IMR-90 (cell line): ENCODE results near the gene MSI2. TPM values are rescaled to one million over a fixed set of nuclear protein-coding genes. Genes with fewer than 3 reads are reported as not detected.

Source experiments
- ATAC-seq: fragments of 200-7000 bp; cut with Tn5 transposase; 2 replicates; pipeline ENCODE4 v1.9.1; 2020; ENCODE audit warnings: low read depth, mild to moderate bottlenecking, moderate library complexity
- BruUV-seq: library from RNA; stranded (reverse); fragments of 400-500 nt; replicated peaks from 2 replicates; lab custom pipeline; 2021; lab: Mats Ljungman, UMichigan
- CTCF ChIA-PET: fragments of 300-600 bp; formaldehyde crosslinking; extraction: SDS; loops from one replicate; lab custom pipeline; 2021; ENCODE audit warnings: antibody characterized with exemption; lab: Yijun Ruan, JAX
- POLR2A ChIA-PET: fragments of 300-600 bp; sonication (Branson Sonifier 250); formaldehyde crosslinking; loops from one replicate; lab custom pipeline; 2022; ENCODE audit warnings: antibody characterized with exemption; ENCODE audit not compliant: unreplicated experiment; lab: Charles Lee
- DNase-seq: peaks from one replicate; pipeline ENCODE4 v3.0.0; 2013
- H2AFZ ChIP-seq: replicated peaks from 2 replicates; pipeline ENCODE3; 2013; ENCODE audit warnings: low read length, mild to moderate bottlenecking; ENCODE audit not compliant: poor library complexity
- H2AK5ac ChIP-seq: 2 replicates; pipeline ENCODE4 v1.6.1; 2013; ENCODE audit warnings: low read depth, low read length, inconsistent platforms
- H2AK9ac ChIP-seq: replicated peaks from 2 replicates; pipeline ENCODE3; 2013; ENCODE audit warnings: mild to moderate bottlenecking, low read depth, low read length, moderate library complexity; ENCODE audit not compliant: poor library complexity
- H2BK120ac ChIP-seq: 2 replicates; pipeline ENCODE4 v1.6.1; 2013; ENCODE audit warnings: low read depth, low read length, inconsistent platforms
- H2BK15ac ChIP-seq: 3 replicates; pipeline ENCODE4 v1.6.1; 2013; ENCODE audit warnings: low read depth, low read length, inconsistent platforms
- H2BK20ac ChIP-seq: 2 replicates; pipeline ENCODE4 v1.6.1; 2013; ENCODE audit warnings: low read depth, mild to moderate bottlenecking, inconsistent platforms, low read length, moderate library complexity
- H2BK5ac ChIP-seq: 2 replicates; pipeline ENCODE4 v1.6.1; 2013; ENCODE audit warnings: mild to moderate bottlenecking, low read depth, low read length, inconsistent platforms; ENCODE audit not compliant: poor library complexity, severe bottlenecking
- H3K14ac ChIP-seq: replicated peaks from 2 replicates; pipeline ENCODE4 v1.6.1; 2013; ENCODE audit warnings: low read depth, low read length, inconsistent platforms
- H3K18ac ChIP-seq: 2 replicates; pipeline ENCODE4 v1.6.1; 2013; ENCODE audit warnings: low read depth, low read length, control low read depth
- H3K23ac ChIP-seq: 2 replicates; pipeline ENCODE4 v1.6.1; 2013; ENCODE audit warnings: low read depth, low read length, inconsistent platforms
- H3K27ac ChIP-seq: 2 replicates; pipeline ENCODE4 v1.5.1; 2013; ENCODE audit warnings: mild to moderate bottlenecking, control low read depth, low read length; ENCODE audit not compliant: insufficient read depth
- H3K27me3 ChIP-seq: 2 replicates; pipeline ENCODE4 v1.6.1; 2013; ENCODE audit warnings: low read length; ENCODE audit not compliant: control insufficient read depth, insufficient read depth
- H3K36me3 ChIP-seq: 2 replicates; pipeline ENCODE4 v1.6.1; 2013; ENCODE audit warnings: low read length, mixed read lengths; ENCODE audit not compliant: control insufficient read depth, insufficient read depth
- H3K4ac ChIP-seq: 2 replicates; pipeline ENCODE4 v1.6.1; 2013; ENCODE audit warnings: low read depth, low read length, inconsistent platforms
- H3K4me1 ChIP-seq: 2 replicates; pipeline ENCODE4 v1.6.1; 2013; ENCODE audit warnings: low read length, mixed read lengths; ENCODE audit not compliant: control insufficient read depth, insufficient read depth
- H3K4me2 ChIP-seq: 2 replicates; pipeline ENCODE4 v1.6.1; 2013; ENCODE audit warnings: low read depth, mild to moderate bottlenecking, control low read depth, low read length, moderate library complexity
- H3K4me3 ChIP-seq: 2 replicates; pipeline ENCODE4 v1.5.1; 2013; ENCODE audit warnings: low read depth, mild to moderate bottlenecking, control low read depth, low read length, moderate library complexity; ENCODE audit not compliant: insufficient read depth
- H3K56ac ChIP-seq: 2 replicates; pipeline ENCODE4 v1.6.1; 2013; ENCODE audit warnings: low read length, inconsistent platforms; ENCODE audit not compliant: insufficient read depth; ENCODE audit errors: extremely low read depth
- H3K79me1 ChIP-seq, 2 experiments: 2 replicates each; pipeline ENCODE4 v1.6.1; 2013; ENCODE audit warnings: low read length in 2 of 2, inconsistent platforms in 1 of 2, low read depth in 1 of 2
- H3K9ac ChIP-seq: 2 replicates; pipeline ENCODE4 v1.6.1; 2013; ENCODE audit warnings: low read depth, low read length, control low read depth
- H3K9me1 ChIP-seq: 2 replicates; pipeline ENCODE4 v1.6.1; 2013; ENCODE audit warnings: low read length, inconsistent platforms; ENCODE audit not compliant: insufficient read depth
- H3K9me3 ChIP-seq: 2 replicates; pipeline ENCODE4 v1.6.1; 2013; ENCODE audit warnings: low read length; ENCODE audit not compliant: control insufficient read depth, insufficient read depth
- H4K20me1 ChIP-seq: 2 replicates; pipeline ENCODE4 v1.6.1; 2013; ENCODE audit warnings: low read length, inconsistent platforms; ENCODE audit not compliant: insufficient read depth
- H4K5ac ChIP-seq: 2 replicates; pipeline ENCODE4 v1.6.1; 2013; ENCODE audit warnings: mild to moderate bottlenecking, low read depth, low read length, control low read depth
- H4K8ac ChIP-seq, 2 experiments: 2 replicates each; pipeline ENCODE4 v1.6.1; 2013; ENCODE audit warnings: low read depth in 2 of 2, low read length in 2 of 2, control low read depth in 1 of 2, inconsistent platforms in 1 of 2
- H4K91ac ChIP-seq: 2 replicates; pipeline ENCODE4 v1.6.1; 2013; ENCODE audit warnings: low read depth, low read length, inconsistent platforms; ENCODE audit not compliant: insufficient read depth
- MAZ ChIP-seq: IDR thresholded peaks from 2 replicates; pipeline ENCODE4 v1.6.1; 2012; ENCODE audit warnings: low read depth, mild to moderate bottlenecking, low read length, improper control_type of control experiment, moderate library complexity, borderline replicate concordance
- WGBS, 2 experiments: methylation state at CpG; one replicate each; pipeline versions ENCODE4 v1.1.5 to v1.1.7; 2013; ENCODE audit warnings: missing lambda C conversion rate in 2 of 2; ENCODE audit not compliant: insufficient read length in 1 of 2; ENCODE audit errors: extremely low coverage in 2 of 2; 5-methylcytosine and 5-hydroxymethylcytosine counted together
- dilution Hi-C: fragments of 300-500 bp; cut with HindIII; formaldehyde crosslinking; loops from one replicate; pipeline ENCODE4 v1.14.3; 2018; ENCODE audit warnings: low sequenced_read_pairs; ENCODE audit not compliant: unreplicated experiment
- in situ Hi-C: fragments of 300-500 bp; cut with MboI; formaldehyde crosslinking; loops from 3 replicates; pipeline ENCODE4 v1.14.3; 2019; ENCODE audit warnings: low sequenced_read_pairs, inconsistent platforms, mixed read lengths
- intact Hi-C: fragments of 100-400 bp; cut with micrococcal nuclease; formaldehyde crosslinking; loops from 2 replicates; pipeline ENCODE4 v1.10.0; 2022
- polyA plus RNA-seq, 3 experiments: library from polyadenylated mRNA; depleted of rRNA; stranded (reverse); fragments of >200 nt; gene quantifications; 2 replicates each; pipeline ENCODE4 v1.2.3, GENCODE V29; 2012; ENCODE audit warnings: low replicate concordance in 1 of 3
- total RNA-seq: library from RNA; depleted of rRNA; stranded (reverse); fragments of >200 nt; gene quantifications from 2 replicates; pipeline ENCODE4 v1.2.3, GENCODE V29; 2012
- TF ChIP-seq, protein P1 (sequence below): fragments of 150-350 bp; IDR thresholded peaks from 2 replicates; pipeline ENCODE4 v1.6.1; 2017; ENCODE audit warnings: mild to moderate bottlenecking, antibody characterized with exemption, low read length, low read depth

The MSI2 gene
- total and polyA plus RNA-seq, 2 of the 4 experiments (the other 2 are of a cell fraction), result 13.0 to 16.0 TPM

GRCh38 chr17:57648720-57649119, 392.4 kb downstream of the MSI2 start:
- Histone ChIP-seq H3K18ac (no peak overlapping the region), H4K8ac (no peak overlapping the region), H3K9me1 (peaks cover 23% of the 10 kb centered on the region), H2AFZ (no peak overlapping the region), H2BK5ac (no peak overlapping the region), H3K4me2 (no peak overlapping the region), H3K79me1 (no peaks in the 10 kb centered on the region), H4K20me1 (no peaks in the 10 kb centered on the region), H3K27me3 (no peaks in the 10 kb centered on the region), H3K56ac (no peak overlapping the region), H3K4ac (no peak overlapping the region), H4K5ac (no peak overlapping the region), H3K27ac (no peak overlapping the region), H2BK20ac (no peak overlapping the region), H4K91ac (no peak overlapping the region), H3K4me3 (no peak overlapping the region), H3K9ac (no peak overlapping the region), H2BK15ac (no peak overlapping the region), H2AK9ac (peak overlapping the region; percentile 37), H2AK5ac (no peak overlapping the region), H3K9me3 (no peaks in the 10 kb centered on the region), H3K14ac (no peak overlapping the region), H3K36me3 (no peaks in the 10 kb centered on the region), H3K23ac (no peak overlapping the region), H2BK120ac (no peak overlapping the region), H3K4me1 (peaks cover 11% of the 10 kb centered on the region)
- no peak for DNase-seq
- no TSS peak for BruUV-seq
- ChIA-PET POLR2A (no interaction called here), CTCF (no interaction called here)
- dilution Hi-C loops, result no loop called here
- intact Hi-C loops, result no loop called here
- ATAC-seq, result no peak
- TF ChIP-seq, protein P1, sequence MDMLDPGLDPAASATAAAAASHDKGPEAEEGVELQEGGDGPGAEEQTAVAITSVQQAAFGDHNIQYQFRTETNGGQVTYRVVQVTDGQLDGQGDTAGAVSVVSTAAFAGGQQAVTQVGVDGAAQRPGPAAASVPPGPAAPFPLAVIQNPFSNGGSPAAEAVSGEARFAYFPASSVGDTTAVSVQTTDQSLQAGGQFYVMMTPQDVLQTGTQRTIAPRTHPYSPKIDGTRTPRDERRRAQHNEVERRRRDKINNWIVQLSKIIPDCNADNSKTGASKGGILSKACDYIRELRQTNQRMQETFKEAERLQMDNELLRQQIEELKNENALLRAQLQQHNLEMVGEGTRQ, result no peak
- no peak for TF ChIP-seq MAZ
- in situ Hi-C loops, result no loop called here
- WGBS, 2 experiments, result 90% methylated on average over 2 of the region's 5 CpGs; no CpG with 5 or more reads in 1 of the 2 experiments
